ENCODE data around the gene RXFP4.
"Not testable (repeated sequence)": the region's sequence is repeated elsewhere in the genome, so short reads cannot be mapped to it uniquely, and the experiment has no call there.

Gene RXFP4

DNA sequence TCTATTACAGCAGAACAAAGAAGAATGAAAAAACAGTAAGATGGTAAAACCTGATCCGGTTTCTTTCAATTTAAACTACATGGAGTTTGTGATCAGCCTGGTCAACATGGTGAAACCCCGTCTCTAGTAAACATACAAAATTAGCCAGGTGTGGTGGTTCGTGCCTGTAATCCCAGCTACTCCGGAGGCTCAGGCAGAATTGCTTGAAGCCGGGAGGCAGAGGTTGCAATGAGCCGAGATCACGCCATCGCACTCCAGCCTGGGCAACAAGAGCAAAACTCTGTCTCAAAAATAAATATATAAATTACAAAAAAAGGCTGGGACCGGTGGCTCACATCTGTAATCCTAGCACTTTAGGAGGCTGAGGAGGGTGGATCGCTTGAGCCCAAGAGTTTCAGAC is 10.7 kb upstream of the RXFP4 start:
- DNase-seq (ENCODE audit: low read depth in 2 of 2): not testable (repeated sequence)

DNA sequence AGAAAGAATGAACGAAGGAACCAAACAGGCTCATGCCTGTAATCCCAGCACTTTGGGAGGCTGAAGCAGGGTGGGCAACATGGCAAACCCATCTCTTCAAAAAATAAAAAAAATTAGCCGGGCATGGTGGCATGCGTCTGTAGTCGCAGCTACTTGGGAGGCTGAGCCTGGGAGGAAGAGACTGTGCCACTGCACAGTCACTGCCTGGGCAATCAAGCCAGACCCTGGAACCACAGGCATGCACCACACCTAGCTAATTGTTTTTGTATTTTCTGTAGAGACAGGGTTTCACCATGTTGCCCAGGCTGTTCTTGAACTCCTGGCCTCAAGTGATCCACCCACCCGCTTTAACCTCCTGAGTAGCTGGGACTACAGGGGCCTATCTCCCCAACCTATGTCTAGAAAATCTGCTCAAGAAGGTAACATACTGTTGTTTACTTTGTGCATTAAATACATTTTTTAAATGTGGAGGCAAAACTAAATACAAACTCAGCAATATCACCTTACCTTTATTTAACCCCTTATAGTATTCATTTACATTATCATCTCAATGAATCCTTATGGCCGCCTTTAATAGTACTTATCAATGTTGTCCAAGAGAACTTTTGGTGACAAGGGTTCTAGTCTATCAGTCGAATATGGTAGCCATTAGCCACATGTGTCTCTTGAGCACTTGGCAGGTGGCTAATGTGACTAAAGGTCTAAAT is 10.0 kb upstream of the RXFP4 start:
- no peak for DNase-seq (ENCODE audit: low read depth in 2 of 2)

DNA sequence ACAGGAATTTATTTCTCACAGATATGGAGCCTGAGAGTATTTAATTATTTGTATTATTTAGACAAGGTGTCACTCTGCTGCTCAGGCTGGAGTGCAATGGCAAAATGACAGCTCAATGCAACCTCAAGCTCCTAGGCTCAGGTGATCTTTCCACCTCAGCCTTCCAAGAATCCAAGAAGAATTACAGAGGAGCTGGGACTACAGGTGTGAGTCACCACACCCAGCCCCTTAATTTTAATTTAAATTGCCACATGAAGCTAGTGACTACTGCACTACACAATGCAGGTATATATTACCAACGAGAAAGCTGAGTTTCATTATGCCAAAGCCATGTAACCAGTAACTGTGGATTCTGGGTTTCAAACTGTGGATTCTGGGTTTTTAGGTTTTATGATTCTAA is 9.4 kb upstream of the RXFP4 start:
- DNase-seq (ENCODE audit: low read depth in 2 of 2): no peak

DNA sequence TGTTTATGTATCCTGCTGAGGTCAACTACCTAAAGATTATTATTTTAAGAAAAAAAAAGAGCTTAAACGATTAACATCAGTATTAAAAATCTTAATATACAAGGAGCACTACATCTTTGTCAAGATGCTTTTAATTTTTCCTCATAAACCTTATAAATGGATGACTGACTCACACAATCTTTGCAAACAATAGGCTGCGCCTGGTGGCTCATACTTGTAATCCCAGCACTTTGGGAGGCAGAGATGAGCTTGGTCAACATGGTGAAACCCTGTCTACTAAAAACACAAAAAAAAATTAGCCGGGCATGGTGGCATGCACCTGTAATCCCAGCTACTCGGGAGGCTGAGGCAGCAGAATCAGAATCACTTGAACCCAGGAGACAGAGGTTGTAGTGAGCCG is 9.0 kb upstream of the RXFP4 start:
- no peak for DNase-seq (ENCODE audit: low read depth in 2 of 2)

DNA sequence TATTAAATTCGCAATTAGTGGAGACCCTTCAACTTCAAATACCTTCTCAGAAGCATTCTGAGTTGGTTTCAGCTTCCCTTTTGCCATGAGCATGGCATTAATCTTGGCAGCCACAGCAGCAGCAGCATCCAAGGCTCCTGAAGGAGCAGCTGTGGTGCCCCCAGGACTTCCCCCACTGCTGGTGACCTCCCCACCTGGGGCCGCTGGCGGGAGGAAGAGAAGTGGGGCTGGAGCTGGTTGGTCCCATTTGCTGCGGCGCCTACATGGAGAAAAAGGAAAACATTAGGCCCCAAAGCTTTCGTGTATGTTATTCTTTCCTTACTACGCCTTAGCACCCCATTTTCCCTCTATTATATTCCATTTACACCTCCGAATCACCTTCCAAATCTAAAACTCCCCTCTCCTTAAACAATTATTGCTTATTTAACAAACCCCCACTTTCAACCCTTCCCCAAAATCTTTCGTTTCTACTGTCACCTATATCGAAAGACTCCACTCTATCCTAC is 7.8 kb upstream of the RXFP4 start:
- no peak for DNase-seq (ENCODE audit: low read depth in 2 of 2)

DNA sequence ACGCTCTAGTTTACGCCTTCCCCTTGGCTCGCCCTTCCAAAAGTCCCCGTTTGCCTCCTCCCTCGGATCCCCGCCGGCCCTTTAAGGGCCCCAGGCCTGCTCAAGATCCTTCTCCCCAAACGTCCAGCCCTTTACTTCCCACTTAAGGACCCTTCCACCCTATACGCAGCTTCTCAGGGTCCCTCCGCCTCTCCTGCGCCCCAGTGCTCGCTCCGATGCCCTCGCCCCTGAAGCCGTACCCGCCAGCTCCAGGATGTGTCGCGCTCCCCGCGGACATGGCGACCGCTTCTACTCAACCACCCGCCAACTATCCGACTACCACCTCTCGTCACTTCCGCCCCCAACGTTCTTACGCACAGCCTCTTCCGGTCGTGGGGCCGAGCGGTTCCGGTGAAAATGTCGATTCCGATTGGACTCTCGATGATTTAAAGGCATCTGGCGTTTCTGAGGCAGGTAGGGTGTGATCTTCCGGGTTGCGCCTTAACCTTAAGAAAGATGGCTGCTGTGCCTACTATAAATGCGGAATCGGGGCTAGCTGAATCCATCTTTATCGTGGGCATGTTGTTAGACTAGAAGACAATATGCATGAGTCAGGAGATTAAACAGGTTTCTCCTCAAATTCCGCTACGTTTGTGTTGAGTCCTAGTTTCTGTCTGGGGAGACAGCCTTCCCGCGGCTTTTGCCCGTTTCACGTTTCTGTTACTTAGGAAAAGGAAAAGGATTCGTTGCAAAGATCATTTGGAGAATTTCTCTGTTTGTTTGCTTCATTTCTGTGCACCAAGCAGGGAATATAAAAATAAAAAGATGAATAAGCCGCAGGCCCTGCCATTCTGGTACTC is 7.1 kb upstream of the RXFP4 start, which contains the start of gene KHDC4:
Gene KHDC4 (minus strand): TSS at position 317 of the 839 bp plus-strand sequence. CDS start 40 bp downstream, at position 277.
- DNase-seq (ENCODE audit: low read depth in 2 of 2): peak; percentile 83 to 89

DNA sequence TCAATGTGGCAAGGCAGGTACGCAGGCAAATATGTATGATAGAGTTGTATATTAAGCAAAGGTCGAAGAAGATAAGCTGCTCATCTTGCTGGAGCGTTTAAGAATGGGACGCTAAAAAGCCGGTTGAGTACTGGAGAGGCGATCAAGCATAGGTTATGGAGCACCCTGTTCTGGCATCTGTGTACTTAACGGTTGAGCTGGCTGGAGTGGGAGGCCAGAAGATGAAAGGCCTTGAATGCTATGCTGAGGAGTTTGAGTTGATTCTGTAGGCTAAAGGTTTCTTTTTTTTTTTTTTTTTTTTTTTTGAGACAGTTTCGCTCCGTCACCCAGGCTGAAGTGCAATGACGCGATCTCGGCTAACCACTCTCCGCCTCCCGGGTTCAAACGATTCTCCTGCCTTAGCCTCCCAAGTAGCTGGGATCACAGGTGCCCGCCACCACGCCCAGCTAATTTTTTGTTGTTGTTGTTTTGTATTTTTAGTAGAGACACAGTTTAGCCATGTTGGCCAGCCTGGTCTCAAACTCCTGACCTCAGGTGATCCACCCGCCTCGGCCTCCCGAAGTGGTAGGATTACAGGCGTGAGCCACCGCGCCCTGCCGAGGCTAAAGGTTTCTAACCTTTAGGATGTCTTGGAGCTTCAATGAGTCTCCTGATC is 6.4 kb upstream of the RXFP4 start:
- no peak for DNase-seq (ENCODE audit: low read depth in 2 of 2)

DNA sequence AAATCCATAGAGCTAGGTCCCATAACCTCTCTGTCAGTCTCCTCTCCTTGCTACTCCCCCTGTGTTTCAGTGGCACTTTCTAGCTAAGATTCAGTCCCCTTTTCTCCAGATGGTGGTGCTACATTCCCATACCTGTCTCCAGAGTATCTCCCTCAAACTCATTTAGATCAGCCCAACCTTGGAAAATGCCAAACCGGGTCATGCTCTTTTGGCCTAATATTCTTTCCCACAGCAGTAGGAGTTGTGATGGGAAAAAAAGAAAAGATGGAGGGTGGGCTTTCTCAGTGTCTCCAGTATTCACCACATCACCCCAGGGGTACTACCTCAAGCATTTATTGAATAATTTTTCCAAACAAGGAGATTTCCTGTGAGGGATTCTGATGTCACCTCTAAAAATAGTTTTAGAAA is 3.2 kb upstream of the RXFP4 start:
- no peak for DNase-seq (ENCODE audit: low read depth in 2 of 2)

DNA sequence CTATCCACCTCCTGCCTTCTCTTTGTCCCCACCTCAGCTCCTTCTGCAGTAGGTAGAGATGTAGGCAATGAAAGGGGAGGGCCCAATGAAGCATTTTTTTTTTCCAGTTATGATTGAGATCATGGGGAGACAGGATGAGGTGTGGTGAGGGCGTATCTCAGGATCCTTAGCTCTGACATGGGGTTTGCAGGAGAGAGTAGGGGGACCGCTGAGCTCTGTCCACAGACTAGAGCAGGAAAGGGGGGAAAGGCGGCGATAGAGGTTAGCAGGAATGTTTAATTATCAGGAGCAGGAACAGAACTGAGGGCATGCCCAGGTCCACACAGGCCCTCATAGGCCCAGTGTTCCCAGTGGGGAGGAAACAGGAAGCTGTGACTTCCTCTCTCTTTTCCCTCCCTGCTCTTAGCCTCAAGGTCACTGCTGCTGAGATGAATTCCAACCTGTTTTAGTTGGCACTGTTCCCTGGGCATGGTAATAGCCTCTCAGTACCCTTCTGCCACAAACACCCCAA is 901 bp upstream of the RXFP4 start:
- no peak for DNase-seq (ENCODE audit: low read depth in 2 of 2)

DNA sequence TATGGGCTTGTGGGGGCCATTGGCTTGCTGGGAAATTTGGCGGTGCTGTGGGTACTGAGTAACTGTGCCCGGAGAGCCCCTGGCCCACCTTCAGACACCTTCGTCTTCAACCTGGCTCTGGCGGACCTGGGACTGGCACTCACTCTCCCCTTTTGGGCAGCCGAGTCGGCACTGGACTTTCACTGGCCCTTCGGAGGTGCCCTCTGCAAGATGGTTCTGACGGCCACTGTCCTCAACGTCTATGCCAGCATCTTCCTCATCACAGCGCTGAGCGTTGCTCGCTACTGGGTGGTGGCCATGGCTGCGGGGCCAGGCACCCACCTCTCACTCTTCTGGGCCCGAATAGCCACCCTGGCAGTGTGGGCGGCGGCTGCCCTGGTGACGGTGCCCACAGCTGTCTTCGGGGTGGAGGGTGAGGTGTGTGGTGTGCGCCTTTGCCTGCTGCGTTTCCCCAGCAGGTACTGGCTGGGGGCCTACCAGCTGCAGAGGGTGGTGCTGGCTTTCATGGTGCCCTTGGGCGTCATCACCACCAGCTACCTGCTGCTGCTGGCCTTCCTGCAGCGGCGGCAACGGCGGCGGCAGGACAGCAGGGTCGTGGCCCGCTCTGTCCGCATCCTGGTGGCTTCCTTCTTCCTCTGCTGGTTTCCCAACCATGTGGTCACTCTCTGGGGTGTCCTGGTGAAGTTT is 550 bp downstream of the RXFP4 start:
- DNase-seq (ENCODE audit: low read depth in 2 of 2): no peak

DNA sequence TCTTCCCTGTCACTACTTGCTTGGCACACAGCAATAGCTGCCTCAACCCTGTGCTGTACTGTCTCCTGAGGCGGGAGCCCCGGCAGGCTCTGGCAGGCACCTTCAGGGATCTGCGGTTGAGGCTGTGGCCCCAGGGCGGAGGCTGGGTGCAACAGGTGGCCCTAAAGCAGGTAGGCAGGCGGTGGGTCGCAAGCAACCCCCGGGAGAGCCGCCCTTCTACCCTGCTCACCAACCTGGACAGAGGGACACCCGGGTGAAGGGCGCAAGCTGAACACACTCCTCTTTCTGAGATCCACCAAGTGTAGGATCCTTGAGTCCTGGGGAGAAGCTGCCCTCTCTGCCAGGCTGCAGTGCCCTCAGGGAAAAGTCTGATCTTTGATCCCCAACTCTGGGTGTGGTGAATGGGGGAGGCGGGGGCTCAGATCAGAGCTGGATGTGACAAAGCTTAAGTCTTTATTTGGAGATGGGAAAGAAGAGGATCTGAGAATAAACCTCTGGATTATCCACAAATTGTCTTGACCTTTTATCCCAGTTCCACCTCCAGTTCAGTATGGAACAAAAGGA is 1.2 kb downstream of the RXFP4 start:
- no peak for DNase-seq (ENCODE audit: low read depth in 2 of 2)

DNA sequence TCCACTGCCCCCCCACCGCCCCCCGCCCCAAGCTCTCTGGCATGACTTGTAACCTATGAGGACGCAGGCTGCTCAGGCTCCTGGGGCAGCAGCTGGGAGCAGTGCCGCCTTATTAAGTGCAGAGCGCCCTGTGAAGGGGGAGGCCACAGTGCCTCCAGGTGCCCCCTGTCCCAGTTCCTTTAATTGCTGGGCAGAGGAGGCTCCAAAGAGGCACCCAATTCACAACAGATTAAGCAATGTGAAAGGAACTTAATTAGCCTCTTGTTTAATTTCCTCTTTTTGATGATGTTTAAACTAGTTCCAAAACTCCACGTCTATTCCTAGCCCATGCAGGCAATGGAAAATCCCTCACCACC is 3.0 kb downstream of the RXFP4 start:
- no peak for DNase-seq (ENCODE audit: low read depth in 2 of 2)

DNA sequence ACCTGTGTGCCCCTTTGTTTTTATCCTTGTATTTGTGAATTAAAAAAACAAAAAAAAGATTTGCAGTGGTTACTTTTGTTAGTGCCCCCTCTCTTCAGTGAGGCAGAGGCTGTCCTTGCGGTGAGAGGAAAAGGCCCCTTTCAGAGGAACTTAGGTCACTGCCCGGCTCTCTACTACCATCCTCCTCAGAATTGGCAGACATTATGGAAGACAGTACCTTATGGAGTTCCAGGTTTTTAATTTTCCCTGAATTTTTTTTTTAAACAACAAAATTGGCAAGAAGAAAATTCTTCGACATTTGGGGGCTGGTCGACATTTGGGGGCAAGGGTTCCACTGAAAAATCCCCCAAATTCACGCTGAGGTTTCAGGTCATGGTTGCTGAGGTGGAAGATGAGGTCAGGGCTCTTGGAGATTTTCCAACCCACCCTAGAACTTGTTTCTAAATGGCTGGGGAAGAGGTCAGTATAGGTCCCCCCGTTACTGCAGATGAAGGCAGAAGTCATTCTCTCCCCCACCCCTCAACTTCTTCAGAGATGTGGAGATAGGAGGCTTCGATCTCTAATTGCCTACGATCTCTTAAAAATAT is 5.3 kb downstream of the RXFP4 start:
- no peak for DNase-seq (ENCODE audit: low read depth in 2 of 2)

DNA sequence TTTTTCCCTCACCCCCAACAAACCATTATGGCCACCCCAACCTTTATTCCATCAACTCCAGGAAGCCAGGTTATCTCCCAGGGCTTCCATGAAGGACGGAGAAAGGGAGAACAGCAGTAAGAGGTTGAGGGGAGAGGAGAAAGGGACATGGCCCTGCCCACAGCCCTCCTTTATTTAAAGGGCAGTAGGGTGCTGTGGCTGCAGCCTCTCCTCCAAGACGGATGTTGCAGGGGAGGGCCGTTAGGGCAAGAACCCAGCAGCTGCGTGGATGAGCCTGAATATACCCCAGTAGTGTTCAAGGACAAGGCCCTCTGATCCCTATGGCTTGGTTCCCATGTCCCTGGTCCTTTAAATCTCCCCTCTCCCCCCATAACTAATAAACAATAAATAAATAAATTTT is 5.9 kb downstream of the RXFP4 start:
- no peak for DNase-seq (ENCODE audit: low read depth in 2 of 2)

DNA sequence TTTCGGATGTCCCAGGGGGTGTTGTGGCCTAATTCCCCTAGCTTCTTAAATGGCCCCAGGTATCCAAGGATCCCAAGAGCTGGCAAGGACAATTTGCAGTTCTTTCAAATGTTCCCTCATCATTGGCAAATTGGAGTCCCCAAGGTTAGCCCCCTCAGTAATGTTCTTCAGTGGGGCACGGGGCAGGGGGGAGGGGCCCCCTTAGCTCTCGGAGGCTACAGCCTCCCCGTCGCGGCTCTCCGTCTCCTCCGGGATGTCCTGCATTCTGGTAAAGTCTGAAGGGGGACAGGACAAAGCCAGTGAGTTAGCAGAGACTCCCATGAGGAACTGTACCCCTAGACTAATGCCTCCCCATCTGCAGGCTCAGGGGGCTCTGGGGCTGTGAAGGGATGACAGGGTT is 6.3 kb downstream of the RXFP4 start:
- no peak for DNase-seq (ENCODE audit: low read depth in 2 of 2)

DNA sequence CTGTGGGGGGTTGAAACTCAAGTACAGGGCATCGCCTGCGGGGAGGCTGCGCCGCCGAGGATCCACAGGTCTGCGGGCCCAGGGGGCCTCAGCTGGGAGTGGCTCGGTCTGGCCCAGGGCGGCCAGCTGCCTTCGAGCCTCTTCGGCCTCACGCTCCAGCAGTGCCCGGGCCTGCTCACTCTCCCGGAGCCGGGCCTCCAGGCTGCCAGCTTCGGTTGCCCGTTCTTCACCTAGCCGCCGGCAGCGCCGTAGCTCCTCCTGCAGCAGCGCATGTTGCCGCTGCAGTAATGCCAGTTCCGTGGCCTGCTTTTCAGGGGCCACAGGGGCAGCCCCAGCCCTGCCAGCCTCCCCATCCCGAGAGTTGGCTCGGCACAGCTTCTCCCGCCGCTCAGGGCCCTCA is 9.4 kb downstream of the RXFP4 start:
- DNase-seq (ENCODE audit: low read depth in 2 of 2): no peak

DNA sequence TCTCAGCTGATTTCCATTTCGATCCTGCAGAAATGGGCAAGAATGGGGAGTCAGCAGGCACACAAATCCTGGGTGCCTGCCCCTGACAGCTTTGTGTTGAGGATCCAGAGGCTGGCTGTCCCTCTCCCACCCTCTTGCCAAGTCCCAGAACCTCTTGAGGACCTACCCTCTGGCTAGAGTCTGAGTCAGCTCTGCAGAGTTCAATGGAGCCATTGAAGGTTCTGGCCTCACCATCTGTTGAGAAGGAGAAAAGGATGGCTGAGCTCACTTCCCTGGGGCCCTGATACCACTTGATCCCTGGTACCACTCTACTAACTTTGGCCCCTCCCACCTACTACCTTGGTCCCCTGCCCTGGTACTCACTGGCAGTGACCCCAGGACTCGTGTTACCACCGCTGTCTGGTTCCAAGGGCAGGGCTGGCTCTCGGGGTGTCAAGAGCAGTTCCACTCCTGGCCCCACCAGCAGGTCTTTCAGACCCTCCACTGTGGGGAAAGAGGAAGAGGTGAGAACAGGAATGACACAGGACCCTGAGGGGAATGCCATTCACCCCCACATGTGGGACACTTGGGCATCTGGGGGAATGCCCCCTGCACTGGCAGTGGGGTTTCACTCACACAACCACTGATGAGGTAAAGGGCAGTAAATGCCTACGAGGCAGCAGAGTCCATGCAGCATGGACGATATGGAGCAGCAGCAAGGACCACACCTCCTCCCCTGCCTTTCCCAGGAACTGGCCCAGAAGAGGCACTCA is 10.5 kb downstream of the RXFP4 start:
- DNase-seq (ENCODE audit: low read depth in 2 of 2): no peak

DNA sequence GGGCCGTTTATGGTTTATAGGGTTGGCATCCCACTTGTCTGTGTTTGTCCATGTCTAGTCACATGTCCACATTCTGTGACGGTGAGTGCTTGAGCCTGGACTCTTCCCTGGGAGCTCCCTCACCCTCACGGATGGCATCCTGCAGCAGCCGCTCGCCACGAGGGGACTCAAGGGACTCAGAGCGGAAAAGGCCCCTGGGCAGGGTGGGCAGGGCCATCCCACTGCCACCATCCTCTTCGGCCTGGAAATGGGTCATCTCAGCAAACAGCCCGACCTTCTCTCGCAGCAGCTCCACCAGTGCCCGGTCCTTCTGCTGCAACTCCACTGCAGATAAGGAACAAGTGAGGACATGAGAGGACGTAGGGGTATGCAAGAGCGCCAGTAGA is 11.1 kb downstream of the RXFP4 start:
- no peak for DNase-seq (ENCODE audit: low read depth in 2 of 2)

DNA sequence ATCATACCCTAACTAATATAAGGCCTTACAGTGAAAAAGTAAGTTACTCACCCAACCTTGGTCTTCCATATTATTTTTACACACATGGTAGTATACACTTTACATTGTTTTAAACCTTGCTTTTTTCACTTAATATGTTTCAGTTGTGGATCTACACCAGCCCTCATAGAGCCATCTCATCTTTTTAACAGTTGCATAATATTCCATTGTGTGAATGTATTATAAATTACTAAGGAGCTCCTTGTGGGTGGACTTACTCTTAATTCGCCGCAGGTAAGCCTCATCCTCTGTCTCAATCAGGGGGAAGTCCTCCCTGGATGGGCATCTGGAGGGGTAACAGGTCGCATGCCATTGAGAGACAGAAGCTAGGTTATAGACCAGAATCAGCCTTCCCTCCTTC is 13.2 kb downstream of the RXFP4 start:
- no peak for DNase-seq (ENCODE audit: low read depth in 2 of 2)

DNA sequence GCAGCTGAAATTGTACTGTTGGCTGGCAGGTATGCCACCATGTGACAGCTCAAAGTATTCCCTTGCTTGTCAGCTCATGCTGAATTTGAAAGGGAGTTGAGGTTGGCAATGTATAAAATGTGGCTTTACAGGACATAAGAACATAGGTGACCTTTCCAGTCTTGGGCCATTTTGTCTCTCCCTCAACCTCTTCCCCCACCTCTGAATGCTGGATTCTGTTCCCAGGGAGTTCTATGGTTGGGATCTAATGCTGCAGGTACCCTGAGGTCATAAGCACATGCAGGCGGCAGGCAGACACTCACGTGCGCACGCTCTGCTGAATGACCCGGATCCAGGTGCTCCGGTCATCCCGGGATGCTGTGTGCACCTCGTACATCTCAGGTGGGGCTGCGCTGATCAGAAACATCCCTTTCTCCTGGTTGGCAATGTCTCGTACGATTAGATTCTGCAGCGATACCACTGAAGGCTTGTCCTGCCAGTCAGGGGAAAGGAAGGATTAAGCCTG is 16.0 kb downstream of the RXFP4 start:
- no peak for DNase-seq (ENCODE audit: low read depth in 2 of 2)
